ENCODE measurements around the gene CDCA4. TPM values are rescaled to one million over a fixed set of nuclear protein-coding genes. Genes with fewer than 3 reads are reported as not detected.

The CDCA4 gene
- total RNA-seq, 6 experiments from 2014 or later: 11.6 to 20.3 (median 18.4) TPM

DNA sequence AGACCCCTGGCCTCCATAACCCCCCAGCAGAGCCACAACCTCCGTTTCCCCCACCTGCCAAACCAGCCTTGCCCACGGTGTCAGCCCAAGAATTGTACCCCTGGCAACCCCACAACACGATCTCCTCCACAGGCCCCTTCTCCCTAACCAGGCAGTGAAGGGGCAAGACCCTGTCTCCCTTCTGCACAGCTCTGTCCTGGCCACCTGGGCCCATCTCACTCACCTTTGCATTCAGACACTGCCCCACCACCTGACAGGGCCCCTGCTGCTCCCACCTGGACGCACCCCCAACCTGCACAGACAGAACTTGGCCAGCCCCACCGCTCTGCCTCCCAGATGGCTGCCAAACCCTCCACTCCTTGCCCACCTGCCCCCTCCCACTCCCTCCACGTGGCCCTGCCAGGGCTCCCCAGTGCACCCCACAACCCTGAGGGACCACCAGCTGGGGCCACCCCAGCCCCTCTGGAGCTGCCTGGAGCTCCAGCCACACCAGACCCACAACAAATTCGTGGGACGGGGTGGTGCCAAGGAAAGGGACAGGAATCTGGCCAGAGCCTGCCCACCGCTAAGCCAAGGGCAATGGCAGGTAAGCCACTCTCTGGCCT, 54.5 kb downstream of the CDCA4 start:
- Mint-ChIP-seq H3K27ac (no peak overlapping the region), H3K27me3 (ENCODE audit: insufficient read depth) (no peaks in the 10 kb centered on the region; the same call in 1 of the 2 replicates), H3K9me3 (no peaks in the 10 kb centered on the region), H3K4me1 (ENCODE audit: low read depth) (peaks cover 35% of the 10 kb centered on the region), H3K36me3 (ENCODE audit: low read depth) (no peaks in the 10 kb centered on the region; the same call in 1 of the 2 replicates), H3K4me3 (no peak overlapping the region)
- TF ChIP-seq, protein P1, sequence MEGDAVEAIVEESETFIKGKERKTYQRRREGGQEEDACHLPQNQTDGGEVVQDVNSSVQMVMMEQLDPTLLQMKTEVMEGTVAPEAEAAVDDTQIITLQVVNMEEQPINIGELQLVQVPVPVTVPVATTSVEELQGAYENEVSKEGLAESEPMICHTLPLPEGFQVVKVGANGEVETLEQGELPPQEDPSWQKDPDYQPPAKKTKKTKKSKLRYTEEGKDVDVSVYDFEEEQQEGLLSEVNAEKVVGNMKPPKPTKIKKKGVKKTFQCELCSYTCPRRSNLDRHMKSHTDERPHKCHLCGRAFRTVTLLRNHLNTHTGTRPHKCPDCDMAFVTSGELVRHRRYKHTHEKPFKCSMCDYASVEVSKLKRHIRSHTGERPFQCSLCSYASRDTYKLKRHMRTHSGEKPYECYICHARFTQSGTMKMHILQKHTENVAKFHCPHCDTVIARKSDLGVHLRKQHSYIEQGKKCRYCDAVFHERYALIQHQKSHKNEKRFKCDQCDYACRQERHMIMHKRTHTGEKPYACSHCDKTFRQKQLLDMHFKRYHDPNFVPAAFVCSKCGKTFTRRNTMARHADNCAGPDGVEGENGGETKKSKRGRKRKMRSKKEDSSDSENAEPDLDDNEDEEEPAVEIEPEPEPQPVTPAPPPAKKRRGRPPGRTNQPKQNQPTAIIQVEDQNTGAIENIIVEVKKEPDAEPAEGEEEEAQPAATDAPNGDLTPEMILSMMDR (IDR thresholded peaks at IDR 0.05): no peak
- no peak for DNase-seq

DNA sequence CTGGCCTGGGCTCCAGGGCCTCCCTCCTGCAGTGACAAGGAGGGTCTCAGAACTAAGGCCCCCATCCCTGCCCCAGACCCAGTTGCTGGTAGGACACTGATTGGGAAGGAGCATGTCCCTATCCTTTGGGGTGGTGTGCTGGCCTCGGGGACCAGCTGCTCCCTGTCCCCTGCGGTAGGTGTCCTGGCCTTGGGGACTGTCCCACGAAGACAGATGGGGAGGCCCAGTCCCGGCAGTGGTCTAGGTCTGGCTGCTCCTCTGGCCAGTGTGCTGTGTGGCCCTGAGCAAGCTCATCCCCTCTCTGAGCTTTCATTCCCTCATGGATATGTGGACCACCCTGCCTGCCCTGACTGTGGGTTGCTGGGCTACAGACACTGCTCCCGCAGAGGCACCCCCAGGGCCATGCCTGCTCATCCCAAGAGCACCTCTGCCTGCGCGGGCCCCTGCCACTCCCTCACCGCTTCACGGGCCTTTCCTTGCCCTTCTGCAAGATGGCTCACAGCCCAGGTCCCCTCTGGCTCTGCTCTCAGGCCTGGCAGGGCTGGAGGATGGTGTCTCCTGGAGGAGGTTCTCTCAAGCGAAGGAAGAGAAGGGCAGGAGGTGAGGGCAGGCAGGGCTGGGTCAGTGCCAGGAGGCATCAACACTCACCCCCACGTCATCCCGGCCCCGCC, 55.2 kb downstream of the CDCA4 start:
- Mint-ChIP-seq H3K27ac (no peak overlapping the region), H3K9me3 (no peaks in the 10 kb centered on the region), H3K4me1 (ENCODE audit: low read depth) (peaks cover 29% of the 10 kb centered on the region), H3K36me3 (ENCODE audit: low read depth) (no peaks in the 10 kb centered on the region; the same call in 1 of the 2 replicates), H3K4me3 (no peak overlapping the region), H3K27me3 (ENCODE audit: insufficient read depth) (no peaks in the 10 kb centered on the region; the same call in 1 of the 2 replicates)
- no peak for DNase-seq
- TF ChIP-seq, protein P1 (IDR thresholded peaks at IDR 0.05): no peak

DNA sequence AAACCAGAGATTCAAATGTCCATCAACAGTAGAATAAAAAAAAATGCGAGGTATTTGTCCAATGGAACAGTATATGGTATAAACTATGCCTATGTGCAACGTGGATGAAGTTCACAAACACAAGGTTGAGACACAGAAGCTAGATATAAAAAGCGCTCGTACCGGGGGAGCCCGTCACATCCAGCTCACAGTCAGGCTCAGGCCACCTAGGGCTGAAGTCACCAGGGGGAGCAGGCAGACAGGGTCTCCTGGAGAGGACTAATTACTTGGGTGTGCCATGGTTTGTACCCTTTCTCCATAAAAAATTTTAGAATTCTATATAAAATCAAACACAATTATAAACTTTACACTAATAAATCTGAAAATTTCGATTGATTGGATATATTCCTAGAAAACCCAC, 56.3 kb downstream of the CDCA4 start:
- H3K36me3 Mint-ChIP-seq (ENCODE audit: low read depth): no peaks in the 10 kb centered on the region; the same call in 1 of the 2 replicates

More for the DNA sequence above, 56.3 kb downstream of the CDCA4 start:
- Mint-ChIP-seq H3K27ac (no peak overlapping the region), H3K4me3 (no peak overlapping the region), H3K27me3 (ENCODE audit: insufficient read depth) (no peaks in the 10 kb centered on the region; the same call in 1 of the 2 replicates), H3K4me1 (ENCODE audit: low read depth) (peaks cover 28% of the 10 kb centered on the region), H3K9me3 (no peaks in the 10 kb centered on the region)
- no peak for DNase-seq
- TF ChIP-seq, protein P1 (IDR thresholded peaks at IDR 0.05): no peak

Other genes with a start within 250 kb of the CDCA4 start
- gene AKT1, start 225.3 kb downstream of the CDCA4 start, total RNA-seq (2021; fragmentation: NEBNext Ultra II Directional; extraction: Animal tissue kit (Norgen Biotek cat#: 25700)): 100 to 1,000 TPM; 164 to 191 (median 173) TPM
- gene ZBTB42, start 220.0 kb downstream of the CDCA4 start, total RNA-seq (2021; fragmentation: NEBNext Ultra II Directional; extraction: Animal tissue kit (Norgen Biotek cat#: 25700)): 1 to 10 TPM; 1.3 to 1.8 (median 1.5) TPM
- 10 to 100 TPM; 29.9 to 34.9 (median 32.0) TPM for gene CEP170B, start 155.8 kb downstream of the CDCA4 start, total RNA-seq (2021; fragmentation: NEBNext Ultra II Directional; extraction: Animal tissue kit (Norgen Biotek cat#: 25700))
- under 1 TPM; 0.05 to 0.18 (median 0.11) TPM for gene PLD4, start 96.2 kb downstream of the CDCA4 start, total RNA-seq (2021; fragmentation: NEBNext Ultra II Directional; extraction: Animal tissue kit (Norgen Biotek cat#: 25700))
- gene AHNAK2, start 42.7 kb downstream of the CDCA4 start, total RNA-seq (2021; fragmentation: NEBNext Ultra II Directional; extraction: Animal tissue kit (Norgen Biotek cat#: 25700)): 10 to 100 TPM; 50.2 to 76.2 (median 73.7) TPM
- 10 to 100 TPM in 2 of 6 experiments, 1 to 10 TPM in 4; 5.9 to 12.3 (median 7.9) TPM for gene CLBA1, start 35.3 kb downstream of the CDCA4 start, total RNA-seq (2021; fragmentation: NEBNext Ultra II Directional; extraction: Animal tissue kit (Norgen Biotek cat#: 25700))
- gene GPR132, start 44.3 kb upstream of the CDCA4 start, total RNA-seq (2021; fragmentation: NEBNext Ultra II Directional; extraction: Animal tissue kit (Norgen Biotek cat#: 25700)): under 1 TPM in 2 of 6 experiments, not detected in 4; 0.05 to 0.14 TPM
- gene JAG2, start 147.7 kb upstream of the CDCA4 start, total RNA-seq (2021; fragmentation: NEBNext Ultra II Directional; extraction: Animal tissue kit (Norgen Biotek cat#: 25700)): under 1 TPM; 0.23 to 0.76 (median 0.42) TPM
- gene NUDT14, start 160.2 kb upstream of the CDCA4 start, total RNA-seq (2021; fragmentation: NEBNext Ultra II Directional; extraction: Animal tissue kit (Norgen Biotek cat#: 25700)): 10 to 100 TPM in 4 of 6 experiments, 1 to 10 TPM in 2; 9.8 to 13.3 (median 11.0) TPM
- gene BTBD6, start 227.4 kb upstream of the CDCA4 start, total RNA-seq (2021; fragmentation: NEBNext Ultra II Directional; extraction: Animal tissue kit (Norgen Biotek cat#: 25700)): 10 to 100 TPM; 44.3 to 58.6 (median 53.2) TPM